HEK293T (cell line): ENCODE results near the gene BRCA1.
"Not testable (repeated sequence)": the region's sequence is repeated elsewhere in the genome, so short reads cannot be mapped to it uniquely, and the experiment has no call there.

Experiments
- CTCF ChIA-PET: fragments of 350-600 bp; formaldehyde crosslinking; extraction: SDS; loops from one replicate; lab custom pipeline; 2021; ENCODE audit warnings: antibody characterized with exemption, inconsistent platforms; lab: Yijun Ruan, JAX
- POLR2A ChIA-PET: fragments of 350-600 bp; formaldehyde crosslinking; extraction: SDS; loops from one replicate; lab custom pipeline; 2020; ENCODE audit warnings: antibody characterized with exemption, inconsistent platforms; lab: Yijun Ruan, JAX
- DNase-seq: peaks from one replicate; pipeline ENCODE4 v3.0.0; 2012; ENCODE audit warnings: mixed read lengths; ENCODE audit errors: extremely low spot score
- ARNT ChIP-seq: fragments of 450-650 bp; IDR thresholded peaks from 2 replicates; pipeline ENCODE4 v1.6.1; 2017; ENCODE audit warnings: mild to moderate bottlenecking
- BHLHE40 ChIP-seq: fragments of 450-650 bp; IDR thresholded peaks from 2 replicates; pipeline ENCODE4 v1.6.1; 2016; ENCODE audit warnings: mild to moderate bottlenecking, moderate library complexity, borderline replicate concordance
- ELF4 ChIP-seq: fragments of 450-650 bp; IDR thresholded peaks from 2 replicates; pipeline ENCODE4 v1.6.1; 2017; ENCODE audit warnings: antibody characterized with exemption
- FOXA1 ChIP-seq: fragments of 450-650 bp; IDR thresholded peaks from 2 replicates; pipeline ENCODE4 v1.6.1; 2016; ENCODE audit warnings: mild to moderate bottlenecking
- FOXK2 ChIP-seq: fragments of 450-650 bp; IDR thresholded peaks from 2 replicates; pipeline ENCODE4 v1.6.1; 2016; ENCODE audit warnings: mild to moderate bottlenecking
- HDGF ChIP-seq: fragments of 450-650 bp; IDR thresholded peaks from 2 replicates; pipeline ENCODE4 v1.6.1; 2017; ENCODE audit warnings: antibody characterized with exemption, borderline replicate concordance
- L3MBTL2 ChIP-seq: fragments of 450-650 bp; conservative IDR thresholded peaks from 2 replicates; pipeline ENCODE4 v1.6.1; 2016; ENCODE audit warnings: mild to moderate bottlenecking
- NFRKB ChIP-seq: fragments of 450-650 bp; IDR thresholded peaks from 2 replicates; pipeline ENCODE4 v1.6.1; 2016; ENCODE audit warnings: mild to moderate bottlenecking, moderate library complexity
- PKNOX1 ChIP-seq: fragments of 450-650 bp; IDR thresholded peaks from 2 replicates; pipeline ENCODE4 v1.6.1; 2016
- SP1 ChIP-seq: fragments of 450-650 bp; IDR thresholded peaks from 2 replicates; pipeline ENCODE4 v1.6.1; 2017
- SUZ12 ChIP-seq: fragments of 450-650 bp; IDR thresholded peaks from 2 replicates; pipeline ENCODE4 v1.6.1; 2016; ENCODE audit warnings: mild to moderate bottlenecking
- ZNF384 ChIP-seq: fragments of 450-650 bp; IDR thresholded peaks from 2 replicates; pipeline ENCODE4 v1.6.1; 2016

Gene BRCA1

GRCh38 chr17:43125133-43125966 lies at the start of gene BRCA1:
Gene BRCA1, minus strand, starts transcription at chr17:43125364. Its CDS starts 1,268 bp downstream, at chr17:43124096.
- peak; percentile 97 for DNase-seq
- POLR2A ChIA-PET = interaction anchor here (0.6 to 3.4 kb wide), 21 partner anchors 9 to 358 kb away, joined by 3 to 20 read pairs (median 5); partner anchors contain the start of genes DHX8, NBR1, PSME3 and RPL27
- CTCF ChIA-PET = interaction anchor here (1.0 kb wide), 2 partner anchors 46 to 358 kb away, joined by 3 read pairs; partner anchors contain the start of genes DHX8 and NBR1
- TF ChIP-seq HDGF = no peak
- TF ChIP-seq ELF4 = peak; percentile 75
- no peak for TF ChIP-seq SUZ12
- peak; percentile 50 for TF ChIP-seq PKNOX1
- no peak for TF ChIP-seq NFRKB
- peak; percentile 95 for TF ChIP-seq L3MBTL2

GRCh38 chr17:43171586-43172487 lies 46.7 kb upstream of the BRCA1 start:
- POLR2A ChIA-PET = interaction anchor here (0.7 to 2.6 kb wide), 15 partner anchors 8 to 226 kb away, joined by 3 to 49 read pairs (median 4); partner anchors contain the start of gene BRCA1
- TF ChIP-seq BHLHE40 (no peak), ARNT (no peak), ELF4 (peak; percentile 42; the same call in 1 of the 2 replicates), ZNF384 (no peak)
- DNase-seq = no peak
- CTCF ChIA-PET = interaction anchor here (0.6 to 1.5 kb wide), 4 partner anchors 47 to 530 kb away, joined by 3 read pairs; partner anchors contain the start of genes BRCA1 and VAT1

- POLR2A ChIA-PET = interaction anchor here (0.7 to 2.6 kb wide), 11 partner anchors 29 to 227 kb away, joined by 3 to 49 read pairs (median 4); partner anchors contain the start of gene BRCA1
- peak; percentile 93 for DNase-seq
- peak; percentile 99 for TF ChIP-seq PKNOX1
- peak; percentile 83 for TF ChIP-seq FOXK2
- TF ChIP-seq SP1 = no peak
- CTCF ChIA-PET = interaction anchor here (0.6 to 1.5 kb wide), 5 partner anchors 22 to 168 kb away, joined by 3 read pairs; partner anchors contain the start of genes BRCA1 and VAT1
Measured at GRCh38 chr17:43170766-43171585, 45.8 kb upstream of the BRCA1 start, which contains the start of gene NBR1. Gene NBR1, plus strand, starts transcription at chr17:43171214. Its CDS starts 4,586 bp downstream, at chr17:43175800.

- ChIA-PET POLR2A (interaction anchor here (0.6 to 2.5 kb wide), 12 partner anchors 20 to 224 kb away, joined by 3 to 27 read pairs (median 4); partner anchors contain the start of gene BRCA1), CTCF (interaction anchor here (1.0 kb wide), 1 partner anchor 199 kb away, joined by 3 read pairs; no protein-coding TSS in a partner anchor)
- DNase-seq = peak; percentile 87
- TF ChIP-seq SUZ12 (no peak), ELF4 (peak; percentile 53)
Measured at GRCh38 chr17:43170140-43170765, 45.1 kb upstream of the BRCA1 start.

- POLR2A ChIA-PET = interaction anchor here (0.6 to 2.5 kb wide), 15 partner anchors 19 to 224 kb away, joined by 3 to 27 read pairs (median 4); partner anchors contain the start of genes BRCA1 and RPL27
- CTCF ChIA-PET = interaction anchor here (0.6 to 1.0 kb wide), 2 partner anchors 48 to 200 kb away, joined by 3 read pairs; no protein-coding TSS in a partner anchor
- peak; percentile 21 for DNase-seq
Measured at GRCh38 chr17:43169561-43170139, 44.5 kb upstream of the BRCA1 start.

GRCh38 chr17:43165971-43166370 lies 40.8 kb upstream of the BRCA1 start:
- POLR2A ChIA-PET, CTCF ChIA-PET, DNase-seq: not testable (repeated sequence)

More at GRCh38 chr17:43169561-43170139, 44.5 kb upstream of the BRCA1 start:
- peak; percentile 89 for TF ChIP-seq L3MBTL2
- no peak for TF ChIP-seq FOXA1

- POLR2A ChIA-PET, CTCF ChIA-PET, DNase-seq: not testable (repeated sequence)
Measured at GRCh38 chr17:43159957-43160356, 34.8 kb upstream of the BRCA1 start.

GRCh38 chr17:43159232-43159631 lies 34.1 kb upstream of the BRCA1 start:
- CTCF ChIA-PET, POLR2A ChIA-PET, DNase-seq: not testable (repeated sequence)
